Loucy (cell line): ENCODE measurements around the gene TMEM190.

Source experiments
- H2AFZ ChIP-seq: fragments of 200-600 bp; sonication (generic); 2 replicates; pipeline ENCODE4 v1.6.0; 2016; ENCODE audit warnings: antibody characterized with exemption, mild to moderate bottlenecking, low read length, moderate library complexity
- H3F3A ChIP-seq: fragments of 200-600 bp; 2 replicates; pipeline ENCODE4 v1.6.0; 2016; ENCODE audit warnings: antibody characterized with exemption, low read depth, mild to moderate bottlenecking
- H3K27me3 ChIP-seq: fragments of 200-600 bp; sonication (generic); 2 replicates; pipeline ENCODE4 v1.6.1; 2014; ENCODE audit warnings: low read length, mild to moderate bottlenecking; ENCODE audit not compliant: insufficient read depth, poor library complexity, severe bottlenecking
- H3K36me3 ChIP-seq: fragments of 200-600 bp; sonication (generic); 2 replicates; pipeline ENCODE4 v1.6.1; 2016; ENCODE audit warnings: low read length; ENCODE audit not compliant: insufficient read depth
- H3K4me1 ChIP-seq: fragments of 200-600 bp; sonication (generic); 2 replicates; pipeline ENCODE4 v1.5.1; 2014; ENCODE audit warnings: low read length, mild to moderate bottlenecking; ENCODE audit not compliant: insufficient read depth, poor library complexity, severe bottlenecking
- H3K4me2 ChIP-seq: fragments of 200-600 bp; sonication (generic); 2 replicates; pipeline ENCODE4 v1.6.0; 2014; ENCODE audit warnings: antibody characterized with exemption, low read length, low read depth, mild to moderate bottlenecking; ENCODE audit not compliant: poor library complexity, severe bottlenecking
- H3K4me3 ChIP-seq: fragments of 200-600 bp; sonication (generic); 2 replicates; pipeline ENCODE4 v1.5.1; 2014; ENCODE audit warnings: low read length, mild to moderate bottlenecking, mixed read lengths; ENCODE audit not compliant: poor library complexity, severe bottlenecking
- H3K79me2 ChIP-seq: fragments of 200-600 bp; sonication (generic); 2 replicates; pipeline ENCODE4 v1.6.1; 2014; ENCODE audit warnings: low read length; ENCODE audit not compliant: insufficient read depth
- H3K9ac ChIP-seq: fragments of 200-600 bp; sonication (generic); 2 replicates; pipeline ENCODE4 v1.6.0; 2014; ENCODE audit warnings: mild to moderate bottlenecking, low read depth, low read length, moderate library complexity; ENCODE audit not compliant: poor library complexity, severe bottlenecking
- H3K9me2 ChIP-seq: fragments of 200-600 bp; sonication (generic); replicated peaks from 2 replicates; pipeline ENCODE4 v1.6.1; 2016; ENCODE audit warnings: low read depth, low read length, mixed read lengths
- H3K9me3 ChIP-seq: fragments of 200-600 bp; sonication (generic); 2 replicates; pipeline ENCODE4 v1.6.1; 2014; ENCODE audit warnings: mild to moderate bottlenecking, antibody characterized with exemption, low read length, low read depth; ENCODE audit not compliant: insufficient read depth
- H4K20me1 ChIP-seq: fragments of 200-600 bp; sonication (generic); 2 replicates; pipeline ENCODE4 v1.6.0; 2014; ENCODE audit warnings: antibody characterized with exemption, low read length, mild to moderate bottlenecking; ENCODE audit not compliant: insufficient read depth, poor library complexity, severe bottlenecking
- CTCF ChIP-seq: fragments of 200-600 bp; sonication (generic); conservative IDR thresholded peaks from 2 replicates; pipeline ENCODE4 v1.5.1; 2014; ENCODE audit warnings: mild to moderate bottlenecking, antibody characterized with exemption, low read length
- EZH2phosphoT487 ChIP-seq: fragments of 200-600 bp; IDR thresholded peaks from 2 replicates; pipeline ENCODE4 v1.6.1; 2018; ENCODE audit warnings: antibody characterized with exemption, mild to moderate bottlenecking, moderate library complexity, borderline replicate concordance

Gene TMEM190

DNA sequence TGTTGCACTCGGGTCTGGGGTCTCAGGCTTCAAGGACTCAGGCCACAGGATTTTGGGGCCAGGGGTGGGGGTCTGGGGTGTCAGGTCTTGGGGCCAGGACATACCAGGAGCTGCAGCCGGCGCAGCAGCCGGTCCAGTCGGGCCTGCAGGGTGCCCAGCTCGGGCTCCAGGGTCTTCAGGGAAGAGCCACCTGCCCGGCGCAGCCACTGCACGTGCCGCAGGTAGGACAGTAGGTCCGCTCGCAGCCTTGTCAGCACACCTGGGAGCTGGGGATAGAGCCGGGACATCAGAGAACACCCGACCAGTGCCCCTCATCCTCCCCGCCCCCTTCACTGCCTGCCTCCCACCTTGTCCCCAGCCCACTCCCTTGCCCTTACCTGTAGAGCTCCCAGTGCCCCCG is 8.5 kb upstream of the TMEM190 start:
- H3K4me3 ChIP-seq = no peak overlapping the region
- H3K4me2 ChIP-seq = no peak overlapping the region
- H3K9me2 ChIP-seq = no peaks in the 10 kb centered on the region
- TF ChIP-seq EZH2phosphoT487 (no peak), CTCF (no peak)
- H3K9ac ChIP-seq = no peak overlapping the region
- no peak overlapping the region for H2AFZ ChIP-seq
- no peaks in the 10 kb centered on the region for H3K9me3 ChIP-seq
- no peaks in the 10 kb centered on the region for H3K4me1 ChIP-seq
- no peaks in the 10 kb centered on the region for H3K36me3 ChIP-seq
- H3F3A ChIP-seq = no peaks in the 10 kb centered on the region
- H3K79me2 ChIP-seq = no peaks in the 10 kb centered on the region
- no peaks in the 10 kb centered on the region for H4K20me1 ChIP-seq
- H3K27me3 ChIP-seq = no peaks in the 10 kb centered on the region

- Histone ChIP-seq H3F3A (no peaks in the 10 kb centered on the region), H3K36me3 (no peaks in the 10 kb centered on the region), H3K79me2 (no peaks in the 10 kb centered on the region), H3K9ac (no peak overlapping the region), H3K9me2 (no peaks in the 10 kb centered on the region), H2AFZ (no peak overlapping the region), H3K4me3 (no peak overlapping the region), H4K20me1 (no peaks in the 10 kb centered on the region), H3K4me1 (no peaks in the 10 kb centered on the region), H3K9me3 (no peaks in the 10 kb centered on the region), H3K4me2 (no peak overlapping the region), H3K27me3 (no peaks in the 10 kb centered on the region)
- TF ChIP-seq EZH2phosphoT487 = no peak
- no peak for TF ChIP-seq CTCF
These were observed 7.7 kb upstream of the TMEM190 start for GRCh38 chr19:55368701-55369563.

- Histone ChIP-seq H3K4me3 (no peak overlapping the region), H3F3A (no peaks in the 10 kb centered on the region), H4K20me1 (no peaks in the 10 kb centered on the region), H3K79me2 (no peaks in the 10 kb centered on the region), H3K36me3 (no peaks in the 10 kb centered on the region), H3K9me2 (no peaks in the 10 kb centered on the region), H2AFZ (no peak overlapping the region), H3K4me1 (no peaks in the 10 kb centered on the region), H3K9me3 (no peaks in the 10 kb centered on the region), H3K27me3 (no peaks in the 10 kb centered on the region), H3K9ac (no peak overlapping the region), H3K4me2 (no peak overlapping the region)
- no peak for TF ChIP-seq EZH2phosphoT487
- no peak for TF ChIP-seq CTCF
These were observed 6.8 kb upstream of the TMEM190 start for GRCh38 chr19:55369653-55370304.
